GM23338 (cell line): ENCODE measurements around the gene SVIL. TPM values are rescaled to one million over a fixed set of nuclear protein-coding genes. Genes with fewer than 3 reads are reported as not detected.

Experiments used
- ATAC-seq: fragments of 200-7000 bp; cut with Tn5 transposase; 3 replicates; pipeline ENCODE4 v1.9.1; 2020
- DNase-seq: peaks from one replicate; pipeline ENCODE4 v3.0.0-alpha.2; 2015; ENCODE audit warnings: low spot score
- H2AFZ ChIP-seq: fragments of 200-600 bp; sonication (generic); 2 replicates; pipeline ENCODE4 v1.8.0; 2016; ENCODE audit warnings: antibody characterized with exemption, mild to moderate bottlenecking, moderate library complexity
- H3F3A ChIP-seq: fragments of 200-600 bp; sonication (generic); replicated peaks from 2 replicates; pipeline ENCODE4 v1.8.0; 2017; ENCODE audit warnings: antibody characterized with exemption, mixed run types, low read depth
- H3K27ac ChIP-seq: fragments of 200-600 bp; sonication (generic); 2 replicates; pipeline ENCODE4 v1.6.1; 2016; ENCODE audit warnings: low read depth
- H3K27me3 ChIP-seq: fragments of 200-600 bp; sonication (generic); 2 replicates; pipeline ENCODE4 v1.8.0; 2016; ENCODE audit warnings: mild to moderate bottlenecking, mixed run types, moderate library complexity; ENCODE audit not compliant: insufficient read depth
- H3K36me3 ChIP-seq: fragments of 200-600 bp; sonication (generic); 2 replicates; pipeline ENCODE4 v1.8.0; 2016; ENCODE audit warnings: mild to moderate bottlenecking; ENCODE audit not compliant: insufficient read depth
- H3K4me1 ChIP-seq: fragments of 200-600 bp; sonication (generic); 2 replicates; pipeline ENCODE4 v1.8.0; 2016; ENCODE audit warnings: mild to moderate bottlenecking, moderate library complexity; ENCODE audit not compliant: insufficient read depth
- H3K4me2 ChIP-seq: fragments of 200-600 bp; sonication (generic); 2 replicates; pipeline ENCODE4 v1.7.1; 2017; ENCODE audit warnings: mixed run types
- H3K4me3 ChIP-seq: fragments of 200-600 bp; sonication (generic); 2 replicates; pipeline ENCODE4 v1.6.1; 2016; ENCODE audit warnings: mixed run types
- H3K79me2 ChIP-seq: fragments of 200-600 bp; sonication (generic); replicated peaks from 2 replicates; pipeline ENCODE4 v1.8.0; 2017; ENCODE audit warnings: mild to moderate bottlenecking; ENCODE audit not compliant: insufficient read depth
- H3K9me2 ChIP-seq: fragments of 200-600 bp; sonication (generic); 2 replicates; pipeline ENCODE4 v1.8.0; 2017; ENCODE audit not compliant: insufficient read depth
- H4K20me1 ChIP-seq: fragments of 200-600 bp; sonication (generic); replicated peaks from 2 replicates; pipeline ENCODE4 v1.8.0; 2017; ENCODE audit warnings: mild to moderate bottlenecking; ENCODE audit not compliant: insufficient read depth
- H3K27ac Mint-ChIP-seq: 2 replicates; pipeline ENCODE4 v1.8.0; 2020; ENCODE audit warnings: inconsistent platforms, mild to moderate bottlenecking, moderate library complexity, mixed read lengths
- H3K27me3 Mint-ChIP-seq: 3 replicates; pipeline ENCODE4 v1.8.0; 2022; ENCODE audit warnings: low read depth, mild to moderate bottlenecking, moderate library complexity, mixed read lengths, inconsistent platforms; ENCODE audit not compliant: insufficient read depth, poor library complexity
- H3K36me3 Mint-ChIP-seq: 3 replicates; pipeline ENCODE4 v1.8.0; 2021; ENCODE audit warnings: low read depth, mild to moderate bottlenecking, inconsistent platforms, moderate library complexity, mixed read lengths
- H3K4me1 Mint-ChIP-seq: 3 replicates; pipeline ENCODE4 v1.8.0; 2020; ENCODE audit warnings: mild to moderate bottlenecking, inconsistent platforms, mixed read lengths
- H3K4me3 Mint-ChIP-seq: 3 replicates; pipeline ENCODE4 v1.8.0; 2021; ENCODE audit warnings: moderate library complexity, mild to moderate bottlenecking, inconsistent platforms, mixed read lengths
- H3K9me3 Mint-ChIP-seq: 3 replicates; pipeline ENCODE4 v1.8.0; 2020; ENCODE audit warnings: moderate library complexity, mild to moderate bottlenecking, inconsistent platforms, mixed read lengths
- CREB1 ChIP-seq: fragments of 250-450 bp; sonication (Bioruptor Pico); IDR thresholded peaks from 2 replicates; pipeline ENCODE4 v1.5.0; 2020; ENCODE audit warnings: low read depth, mild to moderate bottlenecking, moderate library complexity
- ETS1 ChIP-seq: IDR thresholded peaks from 2 replicates; pipeline ENCODE4 v1.6.1; 2016; ENCODE audit warnings: antibody characterized with exemption
- EZH2 ChIP-seq: fragments of 200-600 bp; sonication (generic); IDR thresholded peaks from one replicate; pipeline ENCODE4 v1.8.0; 2017; ENCODE audit warnings: antibody characterized with exemption, mild to moderate bottlenecking, low read depth; ENCODE audit not compliant: unreplicated experiment
- EZH2phosphoT487 ChIP-seq: fragments of 200-600 bp; sonication (generic); IDR thresholded peaks from one replicate; pipeline ENCODE4 v1.8.1; 2018; ENCODE audit warnings: antibody characterized with exemption; ENCODE audit not compliant: unreplicated experiment
- JUNB ChIP-seq: IDR thresholded peaks from one replicate; pipeline ENCODE4 v1.6.1; 2016; ENCODE audit warnings: antibody characterized with exemption; ENCODE audit not compliant: unreplicated experiment
- NANOG ChIP-seq: IDR thresholded peaks from 2 replicates; pipeline ENCODE4 v1.6.1; 2016; ENCODE audit warnings: antibody characterized with exemption, borderline replicate concordance
- POLR2AphosphoS5 ChIP-seq: IDR thresholded peaks from 2 replicates; pipeline ENCODE4 v1.6.1; 2016; ENCODE audit warnings: antibody characterized with exemption, low read depth
- REST ChIP-seq: IDR thresholded peaks from one replicate; pipeline ENCODE4 v1.6.1; 2018; ENCODE audit warnings: antibody characterized with exemption; ENCODE audit not compliant: unreplicated experiment
- STAT1 ChIP-seq: IDR thresholded peaks from one replicate; pipeline ENCODE4 v1.6.1; 2016; ENCODE audit warnings: antibody characterized with exemption; ENCODE audit not compliant: unreplicated experiment
- ZNF114 ChIP-seq: fragments of 250-450 bp; sonication (Bioruptor Pico); IDR thresholded peaks from 2 replicates; pipeline ENCODE4 v1.5.0; 2020; ENCODE audit warnings: mild to moderate bottlenecking, moderate library complexity
- ZNF331 ChIP-seq: fragments of 250-450 bp; sonication (Bioruptor Pico); IDR thresholded peaks from 2 replicates; pipeline ENCODE4 v1.5.0; 2020; ENCODE audit warnings: low read depth, mild to moderate bottlenecking, moderate library complexity
- polyA plus RNA-seq: library from polyadenylated mRNA; unstranded; fragments of >200 nt; fragmentation: Nextera tagmentation; extraction: Ambion mirVana; gene quantifications from 2 replicates; pipeline ENCODE4 v1.2.1, GENCODE V29; 2016
- total RNA-seq: library from RNA; depleted of rRNA; stranded (reverse); fragments of >200 nt; shearing (Covaris generic); gene quantifications from 2 replicates; pipeline ENCODE4 v1.2.3, GENCODE V29; 2014
- TF ChIP-seq, protein P1 (sequence below), 2 experiments: fragments of 200-600 bp in 1 of 2; sonication (generic) in 1 of 2; conservative IDR thresholded peaks; 2 replicates each; pipeline versions ENCODE4 v1.5.1 to v1.6.1; 2016 to 2017; ENCODE audit warnings: antibody characterized with exemption in 2 of 2, low read depth in 2 of 2, mild to moderate bottlenecking in 2 of 2, moderate library complexity in 1 of 2
- TF ChIP-seq, protein P2 (sequence below): fragments of 250-450 bp; sonication (Bioruptor Pico); IDR thresholded peaks from 2 replicates; pipeline ENCODE4 v1.5.0; 2020; ENCODE audit warnings: mild to moderate bottlenecking, moderate library complexity

Gene SVIL
- total and polyA plus RNA-seq, 2 experiments from 2014 or later = 8.8 to 34.9 TPM

DNA sequence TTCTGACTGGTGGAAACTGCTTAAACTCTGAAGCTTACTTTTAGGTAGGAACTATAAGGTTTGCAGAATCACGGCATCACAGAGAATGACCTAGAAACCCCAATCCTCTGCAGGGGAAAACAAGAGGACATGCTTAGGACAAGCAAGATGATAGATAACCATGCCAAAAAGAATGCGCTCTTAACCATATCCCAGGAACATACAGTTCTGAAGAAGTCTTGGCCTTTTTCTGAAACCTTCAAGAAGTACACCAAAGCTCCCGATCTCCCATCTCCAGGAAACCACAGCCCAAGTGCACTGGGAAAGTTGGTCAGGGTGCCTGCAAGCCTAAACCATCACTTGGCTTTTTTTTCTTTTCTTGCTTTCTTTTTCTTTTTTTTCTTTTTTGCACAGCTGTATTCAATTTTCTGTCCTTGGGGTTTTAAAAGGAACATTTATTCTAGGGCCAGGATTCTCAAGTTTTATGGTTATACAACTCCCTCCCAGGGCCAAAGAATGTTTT is 12.2 kb upstream of the SVIL start:
- H3K27ac Mint-ChIP-seq = no peak overlapping the region
- H3K9me3 Mint-ChIP-seq = peaks cover 6% of the 10 kb centered on the region; the same call in 1 of the 3 replicates
- no peaks in the 10 kb centered on the region for H3K27me3 ChIP-seq
- peaks cover 4% of the 10 kb centered on the region; the same call in 1 of the 2 replicates for H3K79me2 ChIP-seq
- no peak overlapping the region for H3K27ac ChIP-seq
- no peaks in the 10 kb centered on the region for H3F3A ChIP-seq
- no peak for ATAC-seq
- no peak overlapping the region for H3K4me3 Mint-ChIP-seq
- no peak overlapping the region for H3K4me2 ChIP-seq
- TF ChIP-seq ZNF114 (CRISPR knock-in tag) = no peak
- TF ChIP-seq JUNB = no peak
- no peak for TF ChIP-seq CREB1 (CRISPR knock-in tag)
- no peak for TF ChIP-seq ZNF331 (CRISPR knock-in tag)
- no peak for TF ChIP-seq STAT1
- TF ChIP-seq, protein P1, sequence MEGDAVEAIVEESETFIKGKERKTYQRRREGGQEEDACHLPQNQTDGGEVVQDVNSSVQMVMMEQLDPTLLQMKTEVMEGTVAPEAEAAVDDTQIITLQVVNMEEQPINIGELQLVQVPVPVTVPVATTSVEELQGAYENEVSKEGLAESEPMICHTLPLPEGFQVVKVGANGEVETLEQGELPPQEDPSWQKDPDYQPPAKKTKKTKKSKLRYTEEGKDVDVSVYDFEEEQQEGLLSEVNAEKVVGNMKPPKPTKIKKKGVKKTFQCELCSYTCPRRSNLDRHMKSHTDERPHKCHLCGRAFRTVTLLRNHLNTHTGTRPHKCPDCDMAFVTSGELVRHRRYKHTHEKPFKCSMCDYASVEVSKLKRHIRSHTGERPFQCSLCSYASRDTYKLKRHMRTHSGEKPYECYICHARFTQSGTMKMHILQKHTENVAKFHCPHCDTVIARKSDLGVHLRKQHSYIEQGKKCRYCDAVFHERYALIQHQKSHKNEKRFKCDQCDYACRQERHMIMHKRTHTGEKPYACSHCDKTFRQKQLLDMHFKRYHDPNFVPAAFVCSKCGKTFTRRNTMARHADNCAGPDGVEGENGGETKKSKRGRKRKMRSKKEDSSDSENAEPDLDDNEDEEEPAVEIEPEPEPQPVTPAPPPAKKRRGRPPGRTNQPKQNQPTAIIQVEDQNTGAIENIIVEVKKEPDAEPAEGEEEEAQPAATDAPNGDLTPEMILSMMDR (conservative IDR thresholded peaks at IDR 0.05; ENCODE audit: low read depth in 2 of 2) = no peak
- no peak for TF ChIP-seq REST
- no peak for TF ChIP-seq EZH2
- TF ChIP-seq NANOG = no peak
- no peak for TF ChIP-seq POLR2AphosphoS5
- no peak for TF ChIP-seq EZH2phosphoT487
- TF ChIP-seq, protein P2, sequence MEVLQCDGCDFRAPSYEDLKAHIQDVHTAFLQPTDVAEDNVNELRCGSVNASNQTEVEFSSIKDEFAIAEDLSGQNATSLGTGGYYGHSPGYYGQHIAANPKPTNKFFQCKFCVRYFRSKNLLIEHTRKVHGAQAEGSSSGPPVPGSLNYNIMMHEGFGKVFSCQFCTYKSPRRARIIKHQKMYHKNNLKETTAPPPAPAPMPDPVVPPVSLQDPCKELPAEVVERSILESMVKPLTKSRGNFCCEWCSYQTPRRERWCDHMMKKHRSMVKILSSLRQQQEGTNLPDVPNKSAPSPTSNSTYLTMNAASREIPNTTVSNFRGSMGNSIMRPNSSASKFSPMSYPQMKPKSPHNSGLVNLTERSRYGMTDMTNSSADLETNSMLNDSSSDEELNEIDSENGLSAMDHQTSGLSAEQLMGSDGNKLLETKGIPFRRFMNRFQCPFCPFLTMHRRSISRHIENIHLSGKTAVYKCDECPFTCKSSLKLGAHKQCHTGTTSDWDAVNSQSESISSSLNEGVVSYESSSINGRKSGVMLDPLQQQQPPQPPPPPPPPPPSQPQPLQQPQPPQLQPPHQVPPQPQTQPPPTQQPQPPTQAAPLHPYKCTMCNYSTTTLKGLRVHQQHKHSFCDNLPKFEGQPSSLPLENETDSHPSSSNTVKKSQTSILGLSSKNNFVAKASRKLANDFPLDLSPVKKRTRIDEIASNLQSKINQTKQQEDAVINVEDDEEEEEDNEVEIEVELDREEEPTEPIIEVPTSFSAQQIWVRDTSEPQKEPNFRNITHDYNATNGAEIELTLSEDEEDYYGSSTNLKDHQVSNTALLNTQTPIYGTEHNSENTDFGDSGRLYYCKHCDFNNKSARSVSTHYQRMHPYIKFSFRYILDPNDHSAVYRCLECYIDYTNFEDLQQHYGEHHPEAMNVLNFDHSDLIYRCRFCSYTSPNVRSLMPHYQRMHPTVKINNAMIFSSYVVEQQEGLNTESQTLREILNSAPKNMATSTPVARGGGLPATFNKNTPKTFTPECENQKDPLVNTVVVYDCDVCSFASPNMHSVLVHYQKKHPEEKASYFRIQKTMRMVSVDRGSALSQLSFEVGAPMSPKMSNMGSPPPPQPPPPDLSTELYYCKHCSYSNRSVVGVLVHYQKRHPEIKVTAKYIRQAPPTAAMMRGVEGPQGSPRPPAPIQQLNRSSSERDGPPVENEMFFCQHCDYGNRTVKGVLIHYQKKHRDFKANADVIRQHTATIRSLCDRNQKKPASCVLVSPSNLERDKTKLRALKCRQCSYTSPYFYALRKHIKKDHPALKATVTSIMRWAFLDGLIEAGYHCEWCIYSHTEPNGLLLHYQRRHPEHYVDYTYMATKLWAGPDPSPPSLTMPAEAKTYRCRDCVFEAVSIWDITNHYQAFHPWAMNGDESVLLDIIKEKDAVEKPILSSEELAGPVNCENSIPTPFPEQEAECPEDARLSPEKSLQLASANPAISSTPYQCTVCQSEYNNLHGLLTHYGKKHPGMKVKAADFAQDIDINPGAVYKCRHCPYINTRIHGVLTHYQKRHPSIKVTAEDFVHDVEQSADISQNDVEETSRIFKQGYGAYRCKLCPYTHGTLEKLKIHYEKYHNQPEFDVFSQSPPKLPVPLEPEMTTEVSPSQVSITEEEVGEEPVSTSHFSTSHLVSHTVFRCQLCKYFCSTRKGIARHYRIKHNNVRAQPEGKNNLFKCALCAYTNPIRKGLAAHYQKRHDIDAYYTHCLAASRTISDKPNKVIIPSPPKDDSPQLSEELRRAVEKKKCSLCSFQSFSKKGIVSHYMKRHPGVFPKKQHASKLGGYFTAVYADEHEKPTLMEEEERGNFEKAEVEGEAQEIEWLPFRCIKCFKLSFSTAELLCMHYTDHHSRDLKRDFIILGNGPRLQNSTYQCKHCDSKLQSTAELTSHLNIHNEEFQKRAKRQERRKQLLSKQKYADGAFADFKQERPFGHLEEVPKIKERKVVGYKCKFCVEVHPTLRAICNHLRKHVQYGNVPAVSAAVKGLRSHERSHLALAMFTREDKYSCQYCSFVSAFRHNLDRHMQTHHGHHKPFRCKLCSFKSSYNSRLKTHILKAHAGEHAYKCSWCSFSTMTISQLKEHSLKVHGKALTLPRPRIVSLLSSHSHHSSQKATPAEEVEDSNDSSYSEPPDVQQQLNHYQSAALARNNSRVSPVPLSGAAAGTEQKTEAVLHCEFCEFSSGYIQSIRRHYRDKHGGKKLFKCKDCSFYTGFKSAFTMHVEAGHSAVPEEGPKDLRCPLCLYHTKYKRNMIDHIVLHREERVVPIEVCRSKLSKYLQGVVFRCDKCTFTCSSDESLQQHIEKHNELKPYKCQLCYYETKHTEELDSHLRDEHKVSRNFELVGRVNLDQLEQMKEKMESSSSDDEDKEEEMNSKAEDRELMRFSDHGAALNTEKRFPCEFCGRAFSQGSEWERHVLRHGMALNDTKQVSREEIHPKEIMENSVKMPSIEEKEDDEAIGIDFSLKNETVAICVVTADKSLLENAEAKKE (CRISPR knock-in tag) = no peak
- TF ChIP-seq ETS1 = no peak
- H3K4me1 ChIP-seq = peaks cover 6% of the 10 kb centered on the region; the same call in 1 of the 2 replicates
- peaks cover 31% of the 10 kb centered on the region for H3K4me1 Mint-ChIP-seq
- no peak overlapping the region for H3K4me3 ChIP-seq
- no peaks in the 10 kb centered on the region for H3K36me3 ChIP-seq
- H3K9me2 ChIP-seq = no peaks in the 10 kb centered on the region
- H4K20me1 ChIP-seq = no peaks in the 10 kb centered on the region
- H3K36me3 Mint-ChIP-seq = peaks cover 8% of the 10 kb centered on the region; the same call in 1 of the 3 replicates
- H3K27me3 Mint-ChIP-seq = peaks cover 2% of the 10 kb centered on the region
- no peak overlapping the region for H2AFZ ChIP-seq
- DNase-seq = no peak
